HepG2 (cell line): ENCODE measurements around the gene C16orf54. TPM values are rescaled to one million over a fixed set of nuclear protein-coding genes. Genes with fewer than 3 reads are reported as not detected.

Source experiments
- ATAC-seq: fragments of 200-7000 bp; cut with Tn5 transposase; 3 replicates; pipeline ENCODE4 v1.9.1; 2020; ENCODE audit warnings: mild to moderate bottlenecking, moderate library complexity
- BruUV-seq: library from RNA; stranded (reverse); fragments of 400-500 nt; replicated peaks from 2 replicates; lab custom pipeline; 2021; lab: Mats Ljungman, UMichigan
- CTCF ChIA-PET: fragments of 300-600 bp; formaldehyde crosslinking; extraction: SDS; loops from one replicate; lab custom pipeline; 2021; ENCODE audit warnings: low total read pairs, inconsistent platforms, low intra/inter-chr PET ratio; lab: Yijun Ruan, JAX
- POLR2A ChIA-PET: fragments of 350-600 bp; sonication (Branson Sonifier 250); formaldehyde crosslinking; loops from one replicate; lab custom pipeline; 2020; ENCODE audit warnings: antibody characterized with exemption, inconsistent platforms; lab: Yijun Ruan, JAX
- DNase-seq: peaks from one replicate; pipeline ENCODE4 v3.0.0-alpha.2; 2015; ENCODE audit warnings: low spot score
- FAIRE-seq: peaks from 3 replicates; lab custom pipeline; 2011; peaks lifted over from hg19 to GRCh38; lab: Jason Lieb, UNC
- H2AFZ ChIP-seq: one replicate; pipeline ENCODE4 v1.6.1; 2011; ENCODE audit warnings: low read length, inconsistent platforms
- H3K27ac ChIP-seq: fragments of 300-600 bp; 3 replicates; pipeline ENCODE4 v1.8.0; 2011; ENCODE audit warnings: mixed run types, mild to moderate bottlenecking, mixed read lengths, low read length, inconsistent platforms; ENCODE audit not compliant: insufficient read depth; ENCODE audit errors: extremely low read length
- H3K27me3 ChIP-seq, 2 experiments: fragments of 200-600 bp in 1 of 2; 2 replicates in 1 of 2; 3 replicates in 1 of 2; pipeline versions ENCODE4 v1.6.0 to v1.8.0; 2011; ENCODE audit warnings: low read length in 2 of 2, mild to moderate bottlenecking in 2 of 2, moderate library complexity in 2 of 2, inconsistent platforms in 1 of 2; ENCODE audit not compliant: insufficient read depth in 2 of 2, control insufficient read depth in 1 of 2
- H3K36me3 ChIP-seq, 2 experiments: fragments of 200-600 bp in 1 of 2; replicated peaks in 1 of 2; 2 replicates in 1 of 2; 3 replicates in 1 of 2; pipeline versions ENCODE4 v1.5.1 to v1.8.0; 2011; ENCODE audit warnings: low read length in 2 of 2, inconsistent platforms in 1 of 2; ENCODE audit not compliant: insufficient read depth in 2 of 2, control insufficient read depth in 1 of 2
- H3K4me1 ChIP-seq: 2 replicates; pipeline ENCODE4 v1.5.1; 2012; ENCODE audit warnings: low read length, inconsistent platforms; ENCODE audit not compliant: insufficient read depth
- H3K4me2 ChIP-seq: 2 replicates; pipeline ENCODE4 v1.6.0; 2011; ENCODE audit warnings: low read depth, low read length, inconsistent platforms
- H3K4me3 ChIP-seq, 3 experiments: fragments of 200-600 bp in 1 of 3; sonication (generic), shearing (Covaris generic) in 1 of 3; replicated peaks in 1 of 3; 2 replicates each; pipeline ENCODE4 v1.5.1; 2011 to 2016; ENCODE audit warnings: low read length in 3 of 3, inconsistent platforms in 2 of 3, low read depth in 2 of 3, mild to moderate bottlenecking in 2 of 3, control low read depth in 1 of 3, mixed read lengths in 1 of 3; ENCODE audit not compliant: insufficient read depth in 1 of 3
- H3K79me2 ChIP-seq: one replicate; pipeline ENCODE4 v1.6.1; 2011; ENCODE audit warnings: low read length, inconsistent platforms; ENCODE audit not compliant: insufficient read depth
- H3K9ac ChIP-seq: 2 replicates; pipeline ENCODE4 v1.6.0; 2011; ENCODE audit warnings: mild to moderate bottlenecking, low read depth, low read length, inconsistent platforms; ENCODE audit not compliant: insufficient read depth
- H3K9me3 ChIP-seq: 2 replicates; pipeline ENCODE4 v1.5.1; 2012; ENCODE audit warnings: mild to moderate bottlenecking, low read length
- H4K20me1 ChIP-seq: 2 replicates; pipeline ENCODE4 v1.6.0; 2011; ENCODE audit warnings: inconsistent platforms, mild to moderate bottlenecking, low read length, moderate library complexity; ENCODE audit not compliant: insufficient read depth
- ELF4 ChIP-seq: sonication (generic); formaldehyde crosslinking; IDR thresholded peaks from 2 replicates; pipeline ENCODE4 v1.5.0; 2020; ENCODE audit warnings: missing genetic modification reagents, mild to moderate bottlenecking, moderate library complexity, borderline replicate concordance
- HNRNPUL1 ChIP-seq: fragments of 200-400 bp; formaldehyde crosslinking; IDR thresholded peaks from 2 replicates; pipeline ENCODE4 v1.6.1; 2017; ENCODE audit warnings: low read depth, mild to moderate bottlenecking, low read length, moderate library complexity
- KLF12 ChIP-seq: sonication (generic); formaldehyde crosslinking; IDR thresholded peaks from 2 replicates; pipeline ENCODE4 v1.4.0; 2020; ENCODE audit warnings: missing genetic modification reagents, borderline replicate concordance
- KLF13 ChIP-seq: sonication (generic); formaldehyde crosslinking; IDR thresholded peaks from 2 replicates; pipeline ENCODE4 v1.4.0; 2020; ENCODE audit warnings: mild to moderate bottlenecking, missing genetic modification reagents
- MYPOP ChIP-seq: sonication (generic); formaldehyde crosslinking; IDR thresholded peaks from 2 replicates; pipeline ENCODE4 v1.8.1; 2023; ENCODE audit warnings: mild to moderate bottlenecking, moderate library complexity, missing genetic modification reagents
- SNAI1 ChIP-seq: sonication (generic); formaldehyde crosslinking; IDR thresholded peaks from 2 replicates; pipeline ENCODE4 v1.5.0; 2020; ENCODE audit warnings: mild to moderate bottlenecking, missing genetic modification reagents, borderline replicate concordance
- SRF ChIP-seq: IDR thresholded peaks from 2 replicates; pipeline ENCODE4 v1.6.1; 2011; ENCODE audit warnings: mild to moderate bottlenecking, low read depth, low read length, moderate library complexity
- TRAFD1 ChIP-seq: sonication (generic); formaldehyde crosslinking; IDR thresholded peaks from 2 replicates; pipeline ENCODE4 v1.5.1; 2020; ENCODE audit warnings: missing genetic modification reagents, mild to moderate bottlenecking, borderline replicate concordance
- U2AF2 ChIP-seq: fragments of 200-400 bp; formaldehyde crosslinking; IDR thresholded peaks from 2 replicates; pipeline ENCODE4 v1.6.1; 2017; ENCODE audit warnings: low read depth, mild to moderate bottlenecking, low read length
- ZBED4 ChIP-seq: sonication (generic); formaldehyde crosslinking; IDR thresholded peaks from 2 replicates; pipeline ENCODE4 v1.4.0; 2020; ENCODE audit warnings: missing genetic modification reagents, borderline replicate concordance
- ZMYM3 ChIP-seq: sonication (generic); formaldehyde crosslinking; IDR thresholded peaks from 2 replicates; pipeline ENCODE4 v1.5.1; 2020; ENCODE audit warnings: mild to moderate bottlenecking, missing genetic modification reagents
- ZNF326 ChIP-seq: sonication (generic); formaldehyde crosslinking; IDR thresholded peaks from 2 replicates; pipeline ENCODE4 v1.4.0; 2020; ENCODE audit warnings: missing genetic modification reagents, borderline replicate concordance
- ZNF382 ChIP-seq: sonication (generic); formaldehyde crosslinking; IDR thresholded peaks from 2 replicates; pipeline ENCODE4 v1.5.0; 2020; ENCODE audit warnings: missing genetic modification reagents, mild to moderate bottlenecking, borderline replicate concordance
- ZNF441 ChIP-seq: sonication (generic); formaldehyde crosslinking; IDR thresholded peaks from 2 replicates; pipeline ENCODE4 v1.7.0; 2021; ENCODE audit warnings: missing genetic modification reagents, borderline replicate concordance
- ZNF850 ChIP-seq: sonication (generic); formaldehyde crosslinking; conservative IDR thresholded peaks from 2 replicates; pipeline ENCODE4 v1.9.0; 2021; ENCODE audit warnings: mild to moderate bottlenecking, missing genetic modification reagents
- WGBS: methylation state at CpG from one replicate; pipeline ENCODE4 v1.1.6; 2017; ENCODE audit warnings: low lambda C conversion rate; 5-methylcytosine and 5-hydroxymethylcytosine counted together
- in situ Hi-C: cut with HindIII; loops from 2 replicates; pipeline ENCODE4 v1.10.0; 2017; ENCODE audit warnings: low pct_unique_long_range_greater_than_20kb; ENCODE audit not compliant: extremely low pct_ligation_motif_present
- intact Hi-C: fragments of 100-400 bp; cut with micrococcal nuclease; formaldehyde crosslinking; loops from one replicate; pipeline ENCODE4 v1.10.0; 2022; ENCODE audit not compliant: unreplicated experiment
- polyA plus RNA-seq, 8 experiments: library from polyadenylated mRNA; depleted of rRNA in 3 of 8; stranded (reverse) in 7 of 8; unstranded in 1 of 8; fragments of >200 nt; fragmentation: Illumina TruSeq in 4 of 8; extraction: Trizol in 4 of 8; gene quantifications; 2 replicates each; pipeline versions ENCODE4 v1.2.1 to v1.2.3, GENCODE V29; 2011 to 2016; ENCODE audit warnings: low read depth in 4 of 8, missing spikeins in 1 of 8, mixed read lengths in 1 of 8; ENCODE audit not compliant: insufficient read depth in 1 of 8
- total RNA-seq, 5 experiments: library from RNA; depleted of rRNA; stranded (reverse); fragments of >200 nt; fragmentation: Illumina TruSeq; extraction: Trizol; gene quantifications; 2 replicates each; pipeline ENCODE4 v1.2.3, GENCODE V29; 2016; ENCODE audit warnings: low read depth in 1 of 5

C16orf54 gene
- total and polyA plus RNA-seq, 2 of the 13 experiments (the other 11 are each of a cell fraction or from before 2014, with no cell fraction given): not detected

GRCh38 chr16:29743827-29744531, 1.8 kb downstream of the C16orf54 start (continued):
- TF ChIP-seq MYPOP (CRISPR knock-in tag) (no peak), ELF4 (CRISPR knock-in tag) (no peak)

- Histone ChIP-seq H3K9me3 (no peaks in the 10 kb centered on the region), H3K4me3 (no peak overlapping the region), H3K27ac (no peak overlapping the region), H3K79me2 (no peaks in the 10 kb centered on the region), H3K27me3 (peaks cover 0 to 11% of the 10 kb centered on the region in 2 experiments; a peak in 3 of 5 replicates), H2AFZ (no peak overlapping the region), H3K9ac (no peak overlapping the region), H3K4me1 (peaks cover 44% of the 10 kb centered on the region), H3K4me2 (no peak overlapping the region), H3K36me3 (no peaks in the 10 kb centered on the region), H4K20me1 (no peaks in the 10 kb centered on the region)
- ChIA-PET CTCF (no interaction called here), POLR2A (no interaction called here)
- ATAC-seq: no peak
- intact Hi-C loops: no loop called here
- in situ Hi-C loops: no loop called here
- 56% methylated on average over 5 of the region's 5 CpGs for WGBS
- FAIRE-seq: no peak
- no TSS peak for BruUV-seq
- DNase-seq: no peak
- TF ChIP-seq SRF (no peak), ZMYM3 (CRISPR knock-in tag) (no peak), ZBED4 (no peak), ZNF850 (CRISPR knock-in tag) (no peak), KLF12 (no peak), ZNF441 (CRISPR knock-in tag) (no peak), HNRNPUL1 (no peak), ZNF382 (CRISPR knock-in tag) (no peak), ZNF326 (no peak), KLF13 (CRISPR knock-in tag) (no peak), SNAI1 (CRISPR knock-in tag) (no peak), TRAFD1 (CRISPR knock-in tag) (no peak), U2AF2 (no peak)
Measured at GRCh38 chr16:29743475-29743826, 2.3 kb downstream of the C16orf54 start.
